ENCODE results near the gene STK39. TPM values are rescaled to one million over a fixed set of nuclear protein-coding genes. Genes with fewer than 3 reads are reported as not detected.

Gene STK39
- total RNA-seq, 2 experiments from 2014 or later, result 17.7 to 41.1 TPM

DNA sequence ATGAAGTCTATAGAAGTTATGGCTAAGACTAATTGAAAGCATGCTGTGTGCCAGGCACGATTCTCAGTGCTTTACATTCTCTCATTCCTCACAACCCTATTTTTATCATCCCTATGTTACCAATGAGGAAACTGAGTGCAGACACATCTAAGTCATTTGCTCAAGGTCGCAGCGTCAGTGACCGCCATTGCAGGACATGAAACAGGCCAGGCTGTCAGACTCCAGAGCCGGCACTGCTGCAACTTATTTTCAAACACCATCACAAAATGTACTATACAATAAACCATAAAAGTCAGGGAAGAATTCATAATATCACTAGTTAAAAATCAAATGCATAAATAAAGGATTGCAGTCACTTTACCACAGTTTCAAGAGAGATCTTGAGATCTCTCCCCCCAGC is 5.6 kb downstream of the STK39 start:
- H3K36me3 ChIP-seq (ENCODE audit: insufficient read depth, low read length), result peaks cover 7% of the 10 kb centered on the region; the same call in 1 of the 2 replicates
- H3K4me3 ChIP-seq (ENCODE audit: low read depth, low read length, poor library complexity, severe bottlenecking), result no peak overlapping the region
- H3K4me2 ChIP-seq (ENCODE audit: low read length), result no peak overlapping the region
- peaks cover 20% of the 10 kb centered on the region for H4K20me1 ChIP-seq (ENCODE audit: insufficient read depth, low read length)
- POLR2A ChIA-PET, result no interaction called here
- H3K27ac ChIP-seq (ENCODE audit: low read depth, low read length, poor library complexity, severe bottlenecking), result no peak overlapping the region
- 0 out of 2 replicates have a peak, but pooled peaks cover 7% of the 10 kb centered on the region for H3K9me3 ChIP-seq (ENCODE audit: low read length)
- no peak overlapping the region for H2AFZ ChIP-seq (ENCODE audit: low read length)
- TF ChIP-seq CTCF (conservative IDR thresholded peaks at IDR 0.05; ENCODE audit: low read length) (no peak), EZH2phosphoT487 (IDR thresholded peaks at IDR 0.05; ENCODE audit: borderline replicate concordance, low read depth, low read length) (no peak)
- peaks cover 26% of the 10 kb centered on the region for H3K4me1 ChIP-seq (ENCODE audit: insufficient read depth, low read length, poor library complexity, severe bottlenecking)
- H3K9me2 ChIP-seq (ENCODE audit: insufficient read depth, low read length), result no peaks in the 10 kb centered on the region
- BruUV-seq (replicated peaks), result no TSS peak
- peaks cover 38% of the 10 kb centered on the region for H3K79me2 ChIP-seq (ENCODE audit: insufficient read depth, low read depth, low read length)
- CTCF ChIA-PET (ENCODE audit: unreplicated experiment), result no interaction called here
- DNase-seq (ENCODE audit: low spot score), result no peak
- intact Hi-C loops (cut with micrococcal nuclease; ENCODE audit: unreplicated experiment), result loop anchor here (10.0 kb wide), 4 partner anchors 197 to 1453 kb away; partner anchors contain the start of genes CFAP210, PHOSPHO2, PPIG and SPC25

- DNase-seq (ENCODE audit: low spot score), result no peak
- no peak overlapping the region for H3K4me3 ChIP-seq (ENCODE audit: low read depth, low read length, poor library complexity, severe bottlenecking)
- no peak overlapping the region for H3K4me2 ChIP-seq (ENCODE audit: low read length)
- no peak for TF ChIP-seq CTCF (conservative IDR thresholded peaks at IDR 0.05; ENCODE audit: low read length)
- TF ChIP-seq EZH2phosphoT487 (IDR thresholded peaks at IDR 0.05; ENCODE audit: borderline replicate concordance, low read depth, low read length), result no peak
- no peak overlapping the region for H2AFZ ChIP-seq (ENCODE audit: low read length)
- peaks cover 26% of the 10 kb centered on the region for H3K4me1 ChIP-seq (ENCODE audit: insufficient read depth, low read length, poor library complexity, severe bottlenecking)
- ChIA-PET POLR2A (no interaction called here), CTCF (ENCODE audit: unreplicated experiment) (no interaction called here)
- intact Hi-C loops (cut with micrococcal nuclease; ENCODE audit: unreplicated experiment), result loop anchor here (10.0 kb wide), 4 partner anchors 196 to 1454 kb away; partner anchors contain the start of genes CFAP210, PHOSPHO2, PPIG and SPC25
- peaks cover 20% of the 10 kb centered on the region for H4K20me1 ChIP-seq (ENCODE audit: insufficient read depth, low read length)
- peaks cover 37% of the 10 kb centered on the region for H3K79me2 ChIP-seq (ENCODE audit: insufficient read depth, low read depth, low read length)
- 0 out of 2 replicates have a peak, but pooled peaks cover 7% of the 10 kb centered on the region for H3K9me3 ChIP-seq (ENCODE audit: low read length)
- no peaks in the 10 kb centered on the region for H3K9me2 ChIP-seq (ENCODE audit: insufficient read depth, low read length)
- peaks cover 7% of the 10 kb centered on the region; the same call in 1 of the 2 replicates for H3K36me3 ChIP-seq (ENCODE audit: insufficient read depth, low read length)
- BruUV-seq (replicated peaks), result no TSS peak
- H3K27ac ChIP-seq (ENCODE audit: low read depth, low read length, poor library complexity, severe bottlenecking), result no peak overlapping the region
These were observed 6.2 kb downstream of the STK39 start for GRCh38 chr2:168241208-168241607.

- BruUV-seq (replicated peaks), result no TSS peak
- Histone ChIP-seq H3K4me2 (ENCODE audit: low read length) (no peak overlapping the region), H3K79me2 (ENCODE audit: insufficient read depth, low read depth, low read length) (peaks cover 18% of the 10 kb centered on the region), H3K36me3 (ENCODE audit: insufficient read depth, low read length) (peaks cover 7% of the 10 kb centered on the region; the same call in 1 of the 2 replicates), H2AFZ (ENCODE audit: low read length) (no peak overlapping the region), H3K9me2 (ENCODE audit: insufficient read depth, low read length) (no peaks in the 10 kb centered on the region), H4K20me1 (ENCODE audit: insufficient read depth, low read length) (peaks cover 14% of the 10 kb centered on the region), H3K4me1 (ENCODE audit: insufficient read depth, low read length, poor library complexity, severe bottlenecking) (peaks cover 11% of the 10 kb centered on the region), H3K27ac (ENCODE audit: low read depth, low read length, poor library complexity, severe bottlenecking) (no peak overlapping the region), H3K4me3 (ENCODE audit: low read depth, low read length, poor library complexity, severe bottlenecking) (no peak overlapping the region), H3K9me3 (ENCODE audit: low read length) (0 out of 2 replicates have a peak, but pooled peaks cover 7% of the 10 kb centered on the region)
- TF ChIP-seq EZH2phosphoT487 (IDR thresholded peaks at IDR 0.05; ENCODE audit: borderline replicate concordance, low read depth, low read length), result no peak
- no peak for TF ChIP-seq CTCF (conservative IDR thresholded peaks at IDR 0.05; ENCODE audit: low read length)
- POLR2A ChIA-PET, result interaction anchor here (0.5 to 1.1 kb wide), 2 partner anchors 8 to 496 kb away, joined by 3 to 4 read pairs; no protein-coding TSS in a partner anchor
- intact Hi-C loops (cut with micrococcal nuclease; ENCODE audit: unreplicated experiment), result no loop called here
- no peak for DNase-seq (ENCODE audit: low spot score)
- CTCF ChIA-PET (ENCODE audit: unreplicated experiment), result no interaction called here
These were observed 8.1 kb downstream of the STK39 start for GRCh38 chr2:168239281-168239680.
